Measurements from ENCODE around the gene ASCL1. TPM values are rescaled to one million over a fixed set of nuclear protein-coding genes. Genes with fewer than 3 reads are reported as not detected.

ASCL1 gene
- total and polyA plus RNA-seq, 8 donors, result 0.04 to 0.40 (median 0.20) TPM; not detected in 2

DNA sequence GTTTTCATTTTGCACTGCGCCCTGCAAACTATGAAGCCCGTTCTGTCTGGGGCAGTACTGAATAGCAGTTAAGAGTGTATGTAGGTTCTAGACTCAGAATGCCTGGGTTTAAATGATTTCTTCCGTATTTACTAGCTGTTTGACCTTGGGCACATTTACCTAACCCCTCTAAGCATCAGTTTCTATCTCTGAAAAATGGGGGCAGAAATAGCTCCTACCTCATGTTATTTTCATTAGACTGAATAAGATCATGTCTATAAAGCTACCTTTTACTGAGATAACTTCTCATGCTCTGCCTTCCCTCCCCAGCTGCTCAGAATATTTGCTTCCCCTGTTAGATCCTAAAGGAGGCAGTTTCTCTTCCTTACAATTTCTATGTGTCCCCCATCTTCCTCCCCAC is 46.2 kb upstream of the ASCL1 start:
- H3K4me3 ChIP-seq, result no peak overlapping the region
- H3K4me1 ChIP-seq, result no peaks in the 10 kb centered on the region
- TF ChIP-seq, protein P1, sequence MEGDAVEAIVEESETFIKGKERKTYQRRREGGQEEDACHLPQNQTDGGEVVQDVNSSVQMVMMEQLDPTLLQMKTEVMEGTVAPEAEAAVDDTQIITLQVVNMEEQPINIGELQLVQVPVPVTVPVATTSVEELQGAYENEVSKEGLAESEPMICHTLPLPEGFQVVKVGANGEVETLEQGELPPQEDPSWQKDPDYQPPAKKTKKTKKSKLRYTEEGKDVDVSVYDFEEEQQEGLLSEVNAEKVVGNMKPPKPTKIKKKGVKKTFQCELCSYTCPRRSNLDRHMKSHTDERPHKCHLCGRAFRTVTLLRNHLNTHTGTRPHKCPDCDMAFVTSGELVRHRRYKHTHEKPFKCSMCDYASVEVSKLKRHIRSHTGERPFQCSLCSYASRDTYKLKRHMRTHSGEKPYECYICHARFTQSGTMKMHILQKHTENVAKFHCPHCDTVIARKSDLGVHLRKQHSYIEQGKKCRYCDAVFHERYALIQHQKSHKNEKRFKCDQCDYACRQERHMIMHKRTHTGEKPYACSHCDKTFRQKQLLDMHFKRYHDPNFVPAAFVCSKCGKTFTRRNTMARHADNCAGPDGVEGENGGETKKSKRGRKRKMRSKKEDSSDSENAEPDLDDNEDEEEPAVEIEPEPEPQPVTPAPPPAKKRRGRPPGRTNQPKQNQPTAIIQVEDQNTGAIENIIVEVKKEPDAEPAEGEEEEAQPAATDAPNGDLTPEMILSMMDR (IDR thresholded peaks at IDR 0.05), result no peak
- H3K27ac ChIP-seq, result no peak overlapping the region
- intact Hi-C loops (cut with DNase I), result no loop called here
- ATAC-seq, result no peak
- no peaks in the 10 kb centered on the region for H3K27me3 ChIP-seq
- no peak for FAIRE-seq
- H3K36me3 ChIP-seq, result no peaks in the 10 kb centered on the region
- no peaks in the 10 kb centered on the region for H3K9me3 ChIP-seq
- 62 to 64% methylated on average over 3 of the region's 3 CpGs for WGBS, 2 donors
- no peak for DNase-seq

DNA sequence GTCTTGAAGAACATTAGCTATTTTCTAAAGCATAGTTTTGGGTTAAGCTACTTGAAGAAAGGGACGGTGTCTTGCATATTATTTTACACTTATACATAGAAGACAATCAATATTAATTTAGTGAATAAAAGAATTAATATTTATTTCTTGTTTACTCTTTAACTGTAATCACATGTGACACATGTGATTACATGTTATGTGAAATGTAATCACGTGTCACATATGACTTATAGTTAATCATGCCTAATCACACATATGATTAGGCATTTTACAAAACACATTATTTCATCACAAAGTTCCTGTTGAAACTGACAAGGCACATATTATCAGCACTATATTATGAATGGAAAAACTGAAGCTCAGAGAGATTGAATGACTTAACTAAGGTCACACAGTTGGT is 45.2 kb upstream of the ASCL1 start:
- WGBS, 2 donors, result 73 to 82% methylated on average over 2 of the region's 2 CpGs
- TF ChIP-seq, protein P1 (IDR thresholded peaks at IDR 0.05), result no peak
- H3K4me3 ChIP-seq, result no peak overlapping the region
- H3K36me3 ChIP-seq, result no peaks in the 10 kb centered on the region
- H3K27ac ChIP-seq, result no peak overlapping the region
- no peak for DNase-seq
- no peak for ATAC-seq
- intact Hi-C loops (cut with DNase I), result no loop called here
- peak; percentile 26 for FAIRE-seq
- H3K27me3 ChIP-seq, result no peaks in the 10 kb centered on the region
- H3K4me1 ChIP-seq, result no peaks in the 10 kb centered on the region
- H3K9me3 ChIP-seq, result no peaks in the 10 kb centered on the region

DNA sequence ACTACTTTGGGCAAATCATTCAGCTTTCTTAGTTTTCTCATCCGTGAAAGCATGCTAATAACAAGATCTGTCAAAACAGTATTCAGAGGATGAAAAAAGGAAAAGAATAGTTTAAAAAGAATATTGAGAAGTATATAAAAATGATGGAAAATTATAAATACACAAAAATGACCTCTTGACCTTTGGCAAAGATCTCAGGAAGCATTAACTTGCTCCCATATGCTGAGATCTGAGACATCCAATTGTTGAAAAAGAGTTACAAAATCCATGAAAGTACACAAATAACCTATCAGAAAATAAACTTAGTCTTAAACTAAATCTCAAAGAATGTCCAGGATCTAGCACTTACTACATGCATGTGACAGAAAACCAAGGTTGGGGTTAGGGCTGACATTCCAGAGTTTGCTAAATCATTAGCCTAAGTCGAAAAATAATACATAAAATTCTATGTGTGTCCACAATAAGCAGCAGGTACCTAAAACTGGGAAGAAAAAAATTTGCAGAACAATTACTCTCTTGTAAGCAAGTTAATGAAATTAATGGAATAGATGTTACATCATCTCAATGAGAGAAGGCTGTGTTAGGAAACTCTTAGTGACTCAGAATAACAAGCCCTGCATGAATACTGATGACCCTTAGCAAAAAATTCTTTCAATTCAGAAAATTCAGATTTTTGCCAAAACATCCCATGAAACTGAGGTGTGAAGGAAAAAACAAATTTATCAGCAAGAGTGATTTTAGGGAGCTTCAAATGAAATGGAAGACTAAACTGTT is 43.8 kb upstream of the ASCL1 start:
- Histone ChIP-seq H3K4me3 (no peak overlapping the region), H3K27me3 (no peaks in the 10 kb centered on the region), H3K4me1 (peaks cover 0 to 7% (median 0%) of the 10 kb centered on the region in 3 donors), H3K36me3 (no peaks in the 10 kb centered on the region), H3K27ac (peak overlapping the region in 1 of 4 donors; percentile 10), H3K9me3 (no peaks in the 10 kb centered on the region)
- ATAC-seq (no peak), DNase-seq (no peak), FAIRE-seq (no peak)
- WGBS, 2 donors, result 61 to 63% methylated on average over 2 of the region's 2 CpGs
- TF ChIP-seq, protein P1 (IDR thresholded peaks at IDR 0.05), result no peak
- intact Hi-C loops (cut with DNase I), result no loop called here

DNA sequence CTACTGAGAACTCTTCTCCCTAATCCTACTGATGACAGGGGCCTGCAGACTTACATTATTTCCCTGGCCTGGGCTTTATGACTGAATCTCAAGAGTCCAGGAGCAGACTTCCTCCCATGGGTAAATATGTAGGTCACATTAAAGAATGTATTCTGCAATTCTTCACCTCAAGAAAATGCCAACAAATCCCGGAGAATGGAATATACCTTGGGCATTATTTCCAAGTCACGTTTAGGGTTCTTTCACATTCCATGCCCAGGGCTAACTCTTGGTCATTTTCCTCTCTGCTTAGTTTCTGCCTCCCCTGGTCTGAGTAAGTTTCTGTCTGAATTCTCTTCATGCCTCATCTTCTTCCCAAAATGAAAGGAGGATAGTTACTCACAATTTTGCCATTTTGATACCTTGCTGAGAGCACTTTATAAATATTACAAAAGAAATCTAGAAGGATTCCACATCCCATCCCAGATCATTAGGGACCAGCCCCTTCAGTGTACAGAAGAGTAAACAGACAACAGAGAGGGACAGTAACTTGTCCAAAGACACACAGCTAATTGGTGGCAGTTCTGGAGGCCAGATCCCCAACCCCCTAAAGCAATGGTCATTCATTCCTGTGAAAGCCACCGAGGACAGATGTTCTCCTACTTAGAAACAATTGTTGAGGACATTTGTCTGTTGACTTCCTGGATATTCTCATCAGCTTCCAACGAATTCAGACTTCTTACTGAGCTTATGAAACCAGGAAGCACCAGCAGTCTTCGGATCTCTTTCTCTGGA is 41.0 kb upstream of the ASCL1 start:
- Histone ChIP-seq H3K4me3 (peak overlapping the region in 2 of 4 donors; percentile 32 to 45), H3K36me3 (no peaks in the 10 kb centered on the region), H3K27me3 (no peaks in the 10 kb centered on the region), H3K27ac (peak overlapping the region; percentile 31 to 68 (median 52)), H3K9me3 (no peaks in the 10 kb centered on the region), H3K4me1 (peaks cover 0 to 7% (median 0%) of the 10 kb centered on the region in 3 donors)
- TF ChIP-seq, protein P1 (IDR thresholded peaks at IDR 0.05), result no peak
- 69 to 74% methylated on average over 5 of the region's 5 CpGs for WGBS, 2 donors
- intact Hi-C loops (cut with DNase I), result no loop called here
- DNase-seq (no peak), FAIRE-seq (no peak), ATAC-seq (no peak)

All from pancreas (tissue), 10 donors.